IMR-90 (cell line): Measurements from ENCODE around the gene PLCB3. TPM values are rescaled to one million over a fixed set of nuclear protein-coding genes. Genes with fewer than 3 reads are reported as not detected.

ENCODE experiments used
- ATAC-seq: fragments of 200-7000 bp; cut with Tn5 transposase; 2 replicates; pipeline ENCODE4 v1.9.1; 2020; ENCODE audit warnings: low read depth, mild to moderate bottlenecking, moderate library complexity
- BruUV-seq: library from RNA; stranded (reverse); fragments of 400-500 nt; replicated peaks from 2 replicates; lab custom pipeline; 2021; lab: Mats Ljungman, UMichigan
- CTCF ChIA-PET: fragments of 300-600 bp; formaldehyde crosslinking; extraction: SDS; loops from one replicate; lab custom pipeline; 2021; ENCODE audit warnings: antibody characterized with exemption; lab: Yijun Ruan, JAX
- POLR2A ChIA-PET: fragments of 300-600 bp; sonication (Branson Sonifier 250); formaldehyde crosslinking; loops from one replicate; lab custom pipeline; 2022; ENCODE audit warnings: antibody characterized with exemption; ENCODE audit not compliant: unreplicated experiment; lab: Charles Lee
- DNase-seq: peaks from one replicate; pipeline ENCODE4 v3.0.0; 2013
- H2AFZ ChIP-seq: replicated peaks from 2 replicates; pipeline ENCODE3; 2013; ENCODE audit warnings: low read length, mild to moderate bottlenecking; ENCODE audit not compliant: poor library complexity
- H2AK5ac ChIP-seq: 2 replicates; pipeline ENCODE4 v1.6.1; 2013; ENCODE audit warnings: low read depth, low read length, inconsistent platforms
- H2AK9ac ChIP-seq: replicated peaks from 2 replicates; pipeline ENCODE3; 2013; ENCODE audit warnings: mild to moderate bottlenecking, low read depth, low read length, moderate library complexity; ENCODE audit not compliant: poor library complexity
- H2BK120ac ChIP-seq: 2 replicates; pipeline ENCODE4 v1.6.1; 2013; ENCODE audit warnings: low read depth, low read length, inconsistent platforms
- H2BK15ac ChIP-seq: 3 replicates; pipeline ENCODE4 v1.6.1; 2013; ENCODE audit warnings: low read depth, low read length, inconsistent platforms
- H2BK20ac ChIP-seq: 2 replicates; pipeline ENCODE4 v1.6.1; 2013; ENCODE audit warnings: low read depth, mild to moderate bottlenecking, inconsistent platforms, low read length, moderate library complexity
- H2BK5ac ChIP-seq: 2 replicates; pipeline ENCODE4 v1.6.1; 2013; ENCODE audit warnings: mild to moderate bottlenecking, low read depth, low read length, inconsistent platforms; ENCODE audit not compliant: poor library complexity, severe bottlenecking
- H3K14ac ChIP-seq: replicated peaks from 2 replicates; pipeline ENCODE4 v1.6.1; 2013; ENCODE audit warnings: low read depth, low read length, inconsistent platforms
- H3K18ac ChIP-seq: 2 replicates; pipeline ENCODE4 v1.6.1; 2013; ENCODE audit warnings: low read depth, low read length, control low read depth
- H3K23ac ChIP-seq: 2 replicates; pipeline ENCODE4 v1.6.1; 2013; ENCODE audit warnings: low read depth, low read length, inconsistent platforms
- H3K27ac ChIP-seq: 2 replicates; pipeline ENCODE4 v1.5.1; 2013; ENCODE audit warnings: mild to moderate bottlenecking, control low read depth, low read length; ENCODE audit not compliant: insufficient read depth
- H3K27me3 ChIP-seq: 2 replicates; pipeline ENCODE4 v1.6.1; 2013; ENCODE audit warnings: low read length; ENCODE audit not compliant: control insufficient read depth, insufficient read depth
- H3K36me3 ChIP-seq: 2 replicates; pipeline ENCODE4 v1.6.1; 2013; ENCODE audit warnings: low read length, mixed read lengths; ENCODE audit not compliant: control insufficient read depth, insufficient read depth
- H3K4ac ChIP-seq: 2 replicates; pipeline ENCODE4 v1.6.1; 2013; ENCODE audit warnings: low read depth, low read length, inconsistent platforms
- H3K4me1 ChIP-seq: 2 replicates; pipeline ENCODE4 v1.6.1; 2013; ENCODE audit warnings: low read length, mixed read lengths; ENCODE audit not compliant: control insufficient read depth, insufficient read depth
- H3K4me2 ChIP-seq: 2 replicates; pipeline ENCODE4 v1.6.1; 2013; ENCODE audit warnings: low read depth, mild to moderate bottlenecking, control low read depth, low read length, moderate library complexity
- H3K4me3 ChIP-seq: 2 replicates; pipeline ENCODE4 v1.5.1; 2013; ENCODE audit warnings: low read depth, mild to moderate bottlenecking, control low read depth, low read length, moderate library complexity; ENCODE audit not compliant: insufficient read depth
- H3K56ac ChIP-seq: 2 replicates; pipeline ENCODE4 v1.6.1; 2013; ENCODE audit warnings: low read length, inconsistent platforms; ENCODE audit not compliant: insufficient read depth; ENCODE audit errors: extremely low read depth
- H3K79me1 ChIP-seq, 2 experiments: 2 replicates each; pipeline ENCODE4 v1.6.1; 2013; ENCODE audit warnings: low read length in 2 of 2, inconsistent platforms in 1 of 2, low read depth in 1 of 2
- H3K9ac ChIP-seq: 2 replicates; pipeline ENCODE4 v1.6.1; 2013; ENCODE audit warnings: low read depth, low read length, control low read depth
- H3K9me1 ChIP-seq: 2 replicates; pipeline ENCODE4 v1.6.1; 2013; ENCODE audit warnings: low read length, inconsistent platforms; ENCODE audit not compliant: insufficient read depth
- H3K9me3 ChIP-seq: 2 replicates; pipeline ENCODE4 v1.6.1; 2013; ENCODE audit warnings: low read length; ENCODE audit not compliant: control insufficient read depth, insufficient read depth
- H4K20me1 ChIP-seq: 2 replicates; pipeline ENCODE4 v1.6.1; 2013; ENCODE audit warnings: low read length, inconsistent platforms; ENCODE audit not compliant: insufficient read depth
- H4K5ac ChIP-seq: 2 replicates; pipeline ENCODE4 v1.6.1; 2013; ENCODE audit warnings: mild to moderate bottlenecking, low read depth, low read length, control low read depth
- H4K8ac ChIP-seq, 2 experiments: 2 replicates each; pipeline ENCODE4 v1.6.1; 2013; ENCODE audit warnings: low read depth in 2 of 2, low read length in 2 of 2, control low read depth in 1 of 2, inconsistent platforms in 1 of 2
- H4K91ac ChIP-seq: 2 replicates; pipeline ENCODE4 v1.6.1; 2013; ENCODE audit warnings: low read depth, low read length, inconsistent platforms; ENCODE audit not compliant: insufficient read depth
- CHD1 ChIP-seq: IDR thresholded peaks from 2 replicates; pipeline ENCODE4 v1.6.1; 2012; ENCODE audit warnings: low read depth, low read length, improper control_type of control experiment
- MAFK ChIP-seq: IDR thresholded peaks from 2 replicates; pipeline ENCODE4 v1.6.1; 2012; ENCODE audit warnings: low read depth, low read length, improper control_type of control experiment
- MAZ ChIP-seq: IDR thresholded peaks from 2 replicates; pipeline ENCODE4 v1.6.1; 2012; ENCODE audit warnings: low read depth, mild to moderate bottlenecking, low read length, improper control_type of control experiment, moderate library complexity, borderline replicate concordance
- MXI1 ChIP-seq: IDR thresholded peaks from 2 replicates; pipeline ENCODE4 v1.6.1; 2012; ENCODE audit warnings: low read depth, mild to moderate bottlenecking, low read length, moderate library complexity, borderline replicate concordance
- NFE2L2 ChIP-seq: fragments of 150-350 bp; IDR thresholded peaks from 2 replicates; pipeline ENCODE4 v1.6.1; 2016; ENCODE audit warnings: low read depth, mild to moderate bottlenecking, low read length
- RAD21 ChIP-seq: IDR thresholded peaks from 2 replicates; pipeline ENCODE4 v1.6.1; 2012; ENCODE audit warnings: low read length, improper control_type of control experiment
- RCOR1 ChIP-seq: IDR thresholded peaks from 2 replicates; pipeline ENCODE4 v1.6.1; 2012; ENCODE audit warnings: mild to moderate bottlenecking, low read length, improper control_type of control experiment; ENCODE audit not compliant: insufficient replicate concordance
- SMC3 ChIP-seq: fragments of 150-350 bp; IDR thresholded peaks from 2 replicates; pipeline ENCODE4 v1.6.1; 2016; ENCODE audit warnings: low read depth, mild to moderate bottlenecking, antibody characterized with exemption, low read length, moderate library complexity
- WGBS, 2 experiments: methylation state at CpG; one replicate each; pipeline versions ENCODE4 v1.1.5 to v1.1.7; 2013; ENCODE audit warnings: missing lambda C conversion rate in 2 of 2; ENCODE audit not compliant: insufficient read length in 1 of 2; ENCODE audit errors: extremely low coverage in 2 of 2; 5-methylcytosine and 5-hydroxymethylcytosine counted together
- dilution Hi-C: fragments of 300-500 bp; cut with HindIII; formaldehyde crosslinking; loops from one replicate; pipeline ENCODE4 v1.14.3; 2018; ENCODE audit warnings: low sequenced_read_pairs; ENCODE audit not compliant: unreplicated experiment
- in situ Hi-C: fragments of 300-500 bp; cut with MboI; formaldehyde crosslinking; loops from 3 replicates; pipeline ENCODE4 v1.14.3; 2019; ENCODE audit warnings: low sequenced_read_pairs, inconsistent platforms, mixed read lengths
- intact Hi-C: fragments of 100-400 bp; cut with micrococcal nuclease; formaldehyde crosslinking; loops from 2 replicates; pipeline ENCODE4 v1.10.0; 2022
- polyA plus RNA-seq, 3 experiments: library from polyadenylated mRNA; depleted of rRNA; stranded (reverse); fragments of >200 nt; gene quantifications; 2 replicates each; pipeline ENCODE4 v1.2.3, GENCODE V29; 2012; ENCODE audit warnings: low replicate concordance in 1 of 3
- total RNA-seq: library from RNA; depleted of rRNA; stranded (reverse); fragments of >200 nt; gene quantifications from 2 replicates; pipeline ENCODE4 v1.2.3, GENCODE V29; 2012
- TF ChIP-seq, protein P1 (sequence below): conservative IDR thresholded peaks from 2 replicates; pipeline ENCODE4 v1.5.1; 2012; ENCODE audit warnings: mild to moderate bottlenecking, low read depth, low read length, improper control_type of control experiment

Gene PLCB3
- total and polyA plus RNA-seq, 2 of the 4 experiments (the other 2 are of a cell fraction) = 23.9 to 24.9 TPM

GRCh38 chr11:64223001-64223651, 28.2 kb upstream of the PLCB3 start:
- intact Hi-C loops (no loop called here), in situ Hi-C loops (no loop called here), dilution Hi-C loops (no loop called here)
- no peaks in the 10 kb centered on the region for H3K27me3 ChIP-seq
- TF ChIP-seq, protein P1, sequence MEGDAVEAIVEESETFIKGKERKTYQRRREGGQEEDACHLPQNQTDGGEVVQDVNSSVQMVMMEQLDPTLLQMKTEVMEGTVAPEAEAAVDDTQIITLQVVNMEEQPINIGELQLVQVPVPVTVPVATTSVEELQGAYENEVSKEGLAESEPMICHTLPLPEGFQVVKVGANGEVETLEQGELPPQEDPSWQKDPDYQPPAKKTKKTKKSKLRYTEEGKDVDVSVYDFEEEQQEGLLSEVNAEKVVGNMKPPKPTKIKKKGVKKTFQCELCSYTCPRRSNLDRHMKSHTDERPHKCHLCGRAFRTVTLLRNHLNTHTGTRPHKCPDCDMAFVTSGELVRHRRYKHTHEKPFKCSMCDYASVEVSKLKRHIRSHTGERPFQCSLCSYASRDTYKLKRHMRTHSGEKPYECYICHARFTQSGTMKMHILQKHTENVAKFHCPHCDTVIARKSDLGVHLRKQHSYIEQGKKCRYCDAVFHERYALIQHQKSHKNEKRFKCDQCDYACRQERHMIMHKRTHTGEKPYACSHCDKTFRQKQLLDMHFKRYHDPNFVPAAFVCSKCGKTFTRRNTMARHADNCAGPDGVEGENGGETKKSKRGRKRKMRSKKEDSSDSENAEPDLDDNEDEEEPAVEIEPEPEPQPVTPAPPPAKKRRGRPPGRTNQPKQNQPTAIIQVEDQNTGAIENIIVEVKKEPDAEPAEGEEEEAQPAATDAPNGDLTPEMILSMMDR = no peak
- TF ChIP-seq SMC3 (no peak), RCOR1 (no peak), MAZ (no peak), RAD21 (no peak), NFE2L2 (no peak), CHD1 (no peak), MXI1 (no peak), MAFK (no peak)
- no peak overlapping the region for H3K56ac ChIP-seq
- no peak overlapping the region for H4K91ac ChIP-seq
- H3K4me3 ChIP-seq = no peak overlapping the region
- no peak overlapping the region for H2AK5ac ChIP-seq
- H3K9ac ChIP-seq = no peak overlapping the region
- no peak overlapping the region for H2BK20ac ChIP-seq
- peaks cover 5% of the 10 kb centered on the region for H3K36me3 ChIP-seq
- ChIA-PET POLR2A (interaction anchor here (0.6 kb wide), 1 partner anchor 8 kb away, joined by 4 read pairs; no protein-coding TSS in a partner anchor), CTCF (no interaction called here)
- no peak overlapping the region for H2AK9ac ChIP-seq
- no peak overlapping the region for H3K27ac ChIP-seq
- peaks cover 24% of the 10 kb centered on the region for H3K9me1 ChIP-seq
- H3K14ac ChIP-seq = no peak overlapping the region
- H3K9me3 ChIP-seq = no peaks in the 10 kb centered on the region
- H3K4ac ChIP-seq = no peak overlapping the region
- H3K18ac ChIP-seq = no peak overlapping the region
- 96% methylated on average over 19 of the region's 24 CpGs; no CpG with 5 or more reads in 1 of the 2 experiments for WGBS, 2 experiments
- H3K4me2 ChIP-seq = no peak overlapping the region
- H3K4me1 ChIP-seq = peaks cover 14% of the 10 kb centered on the region
- DNase-seq (no peak), ATAC-seq (no peak)
- no peak overlapping the region for H2AFZ ChIP-seq
- H2BK120ac ChIP-seq = no peak overlapping the region
- H2BK15ac ChIP-seq = no peak overlapping the region
- H3K23ac ChIP-seq = no peak overlapping the region
- peaks cover 22 to 39% of the 10 kb centered on the region in 2 experiments; a peak in 3 of 4 replicates for H3K79me1 ChIP-seq
- H2BK5ac ChIP-seq = no peak overlapping the region
- no peaks in the 10 kb centered on the region; the same call in 1 of the 2 replicates for H4K20me1 ChIP-seq
- no peak overlapping the region for H4K8ac ChIP-seq
- no peak overlapping the region for H4K5ac ChIP-seq
- no TSS peak for BruUV-seq
